ENCODE results near the gene NMNAT3. TPM values are rescaled to one million over a fixed set of nuclear protein-coding genes. Genes with fewer than 3 reads are reported as not detected.

The NMNAT3 gene
- total RNA-seq, 1 donor from 2014 or later: 10.7 TPM

DNA sequence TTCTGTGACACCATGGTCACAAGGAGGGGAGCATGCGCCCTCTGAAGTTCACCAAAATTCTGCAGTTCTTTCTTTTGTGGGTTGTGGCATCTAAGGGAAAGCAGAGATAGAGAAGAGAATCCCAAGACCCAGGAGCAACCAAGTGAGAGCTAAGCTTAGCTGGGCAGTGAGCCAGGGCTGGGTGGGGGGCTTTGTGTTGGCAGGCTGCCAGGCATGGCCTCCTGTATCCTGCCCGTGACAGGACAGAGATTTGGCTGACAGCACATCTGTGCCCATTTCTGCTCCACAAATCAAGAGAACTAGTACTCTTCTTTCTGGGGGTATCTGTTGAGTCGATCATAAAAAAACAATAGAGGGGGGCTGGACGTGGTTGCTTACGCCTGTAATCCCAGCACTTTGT, 66.2 kb downstream of the NMNAT3 start:
- TF ChIP-seq, protein P1, sequence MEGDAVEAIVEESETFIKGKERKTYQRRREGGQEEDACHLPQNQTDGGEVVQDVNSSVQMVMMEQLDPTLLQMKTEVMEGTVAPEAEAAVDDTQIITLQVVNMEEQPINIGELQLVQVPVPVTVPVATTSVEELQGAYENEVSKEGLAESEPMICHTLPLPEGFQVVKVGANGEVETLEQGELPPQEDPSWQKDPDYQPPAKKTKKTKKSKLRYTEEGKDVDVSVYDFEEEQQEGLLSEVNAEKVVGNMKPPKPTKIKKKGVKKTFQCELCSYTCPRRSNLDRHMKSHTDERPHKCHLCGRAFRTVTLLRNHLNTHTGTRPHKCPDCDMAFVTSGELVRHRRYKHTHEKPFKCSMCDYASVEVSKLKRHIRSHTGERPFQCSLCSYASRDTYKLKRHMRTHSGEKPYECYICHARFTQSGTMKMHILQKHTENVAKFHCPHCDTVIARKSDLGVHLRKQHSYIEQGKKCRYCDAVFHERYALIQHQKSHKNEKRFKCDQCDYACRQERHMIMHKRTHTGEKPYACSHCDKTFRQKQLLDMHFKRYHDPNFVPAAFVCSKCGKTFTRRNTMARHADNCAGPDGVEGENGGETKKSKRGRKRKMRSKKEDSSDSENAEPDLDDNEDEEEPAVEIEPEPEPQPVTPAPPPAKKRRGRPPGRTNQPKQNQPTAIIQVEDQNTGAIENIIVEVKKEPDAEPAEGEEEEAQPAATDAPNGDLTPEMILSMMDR (IDR thresholded peaks at IDR 0.05; ENCODE audit: borderline replicate concordance): no peak
- H3K36me3 ChIP-seq: no peaks in the 10 kb centered on the region
- H3K9me3 ChIP-seq (replicated peaks): no peaks in the 10 kb centered on the region
- no peak for DNase-seq
- H3K27ac ChIP-seq (replicated peaks): no peak overlapping the region
- H3K4me3 ChIP-seq: no peak overlapping the region
- H3K4me1 ChIP-seq: no peaks in the 10 kb centered on the region
- intact Hi-C loops (cut with micrococcal nuclease): no loop called here
- no peaks in the 10 kb centered on the region for H3K27me3 ChIP-seq (ENCODE audit: low read depth)

DNA sequence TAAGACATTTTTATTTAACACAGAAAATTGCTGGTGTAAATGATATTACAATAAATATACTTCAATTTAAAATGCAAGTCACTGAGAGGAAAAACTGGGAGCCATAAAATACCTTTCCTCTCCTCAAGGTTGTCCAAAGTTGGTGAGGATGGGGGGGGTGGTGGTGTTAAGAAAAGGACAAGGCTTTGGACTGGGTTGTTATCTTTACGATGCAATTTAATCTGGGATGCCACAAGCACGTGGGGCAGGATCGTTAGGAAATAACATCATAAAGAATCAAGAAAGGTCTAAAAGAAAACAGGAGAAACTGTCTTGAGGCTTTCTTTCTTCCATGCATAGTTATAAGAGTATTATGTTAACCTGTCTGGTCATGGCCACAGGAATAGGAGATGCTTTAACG, 66.9 kb downstream of the NMNAT3 start:
- no peak overlapping the region for H3K27ac ChIP-seq (replicated peaks)
- TF ChIP-seq, protein P1 (IDR thresholded peaks at IDR 0.05; ENCODE audit: borderline replicate concordance): no peak
- DNase-seq: no peak
- no peaks in the 10 kb centered on the region for H3K9me3 ChIP-seq (replicated peaks)
- H3K27me3 ChIP-seq (ENCODE audit: low read depth): no peaks in the 10 kb centered on the region
- no peaks in the 10 kb centered on the region for H3K36me3 ChIP-seq
- intact Hi-C loops (cut with micrococcal nuclease): no loop called here
- no peak overlapping the region for H3K4me3 ChIP-seq
- H3K4me1 ChIP-seq: no peaks in the 10 kb centered on the region

DNA sequence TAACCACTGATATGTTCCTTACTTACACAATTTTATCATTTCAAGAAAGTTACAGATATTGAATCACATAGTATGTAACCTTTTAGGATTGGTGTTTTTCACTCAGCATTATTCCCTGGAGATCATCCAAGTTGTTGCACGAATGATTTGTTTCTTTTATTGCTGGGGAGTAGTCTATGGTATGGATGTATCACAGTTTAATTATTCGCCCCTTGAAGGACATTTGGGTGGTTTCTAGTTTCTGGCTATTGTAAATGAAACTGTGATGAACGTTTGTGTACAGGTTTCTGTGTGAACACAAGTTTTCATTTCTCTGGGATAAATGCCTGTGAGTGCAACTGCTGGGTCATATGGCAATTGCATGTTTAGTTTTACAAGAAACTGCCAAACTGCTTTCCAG, 68.8 kb downstream of the NMNAT3 start:
- intact Hi-C loops (cut with micrococcal nuclease): no loop called here
- Histone ChIP-seq H3K9me3 (replicated peaks) (no peaks in the 10 kb centered on the region), H3K27me3 (ENCODE audit: low read depth) (no peaks in the 10 kb centered on the region), H3K4me3 (no peak overlapping the region), H3K36me3 (no peaks in the 10 kb centered on the region), H3K4me1 (no peaks in the 10 kb centered on the region), H3K27ac (replicated peaks) (no peak overlapping the region)
- DNase-seq: no peak
- TF ChIP-seq, protein P1 (IDR thresholded peaks at IDR 0.05; ENCODE audit: borderline replicate concordance): no peak

DNA sequence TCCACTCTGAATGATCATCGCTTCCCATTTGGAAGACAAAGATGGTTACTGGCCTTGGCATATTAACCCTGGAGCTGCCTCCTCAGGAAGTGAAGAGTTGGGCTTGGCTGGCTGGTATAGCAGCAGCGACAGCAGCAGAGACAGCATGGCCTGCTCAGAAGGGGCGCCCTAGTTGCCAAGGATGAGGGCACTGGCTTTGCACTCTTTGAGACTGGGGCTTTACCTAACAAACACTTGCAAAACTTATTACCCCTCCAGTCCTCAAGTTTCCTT, 69.7 kb downstream of the NMNAT3 start:
- H3K9me3 ChIP-seq (replicated peaks): no peaks in the 10 kb centered on the region
- no peak overlapping the region for H3K27ac ChIP-seq (replicated peaks)
- H3K4me3 ChIP-seq: no peak overlapping the region
- TF ChIP-seq, protein P1 (IDR thresholded peaks at IDR 0.05; ENCODE audit: borderline replicate concordance): no peak
- H3K36me3 ChIP-seq: no peaks in the 10 kb centered on the region
- no peak for DNase-seq
- intact Hi-C loops (cut with micrococcal nuclease): no loop called here
- H3K27me3 ChIP-seq (ENCODE audit: low read depth): no peaks in the 10 kb centered on the region
- no peaks in the 10 kb centered on the region for H3K4me1 ChIP-seq

DNA sequence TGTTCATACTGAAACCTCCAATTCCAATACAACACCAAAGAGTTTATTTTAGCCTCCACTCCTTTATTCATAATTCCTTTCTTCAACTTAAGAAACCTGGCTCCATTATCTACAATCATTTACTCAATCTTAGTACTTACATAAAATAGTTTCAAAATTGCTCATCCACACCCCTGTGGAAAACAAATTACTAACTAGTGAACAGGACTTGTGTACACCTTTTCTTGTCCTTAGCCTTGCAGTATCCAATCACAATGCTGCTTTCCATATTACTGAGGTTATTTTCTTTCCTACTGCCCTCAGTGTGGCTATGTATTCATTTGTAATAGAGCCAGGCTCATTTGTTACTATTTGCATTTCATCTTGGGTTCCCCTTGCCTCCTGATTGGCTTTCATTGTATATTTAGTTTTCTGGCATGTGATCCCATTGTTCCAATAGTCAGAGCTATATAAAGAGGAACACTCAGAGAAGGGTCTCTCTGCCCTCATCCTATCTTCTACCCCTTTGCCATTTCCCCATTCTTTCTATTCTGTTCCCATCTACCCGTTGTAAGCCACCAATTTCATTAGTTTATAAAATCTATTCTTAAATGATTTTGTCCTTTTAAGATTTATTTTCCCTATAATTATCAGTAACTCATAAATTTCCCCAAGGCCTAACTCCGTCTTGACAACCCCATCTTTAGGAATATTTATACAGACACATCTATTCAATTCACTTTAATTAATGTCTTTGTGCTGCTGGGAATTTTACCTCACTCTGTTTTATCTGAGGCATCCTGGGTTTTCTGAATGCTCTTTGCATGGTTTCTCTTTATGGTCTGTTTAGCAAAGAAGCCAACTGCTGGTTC, 70.3 kb downstream of the NMNAT3 start:
- Histone ChIP-seq H3K27ac (replicated peaks) (no peak overlapping the region), H3K4me3 (no peak overlapping the region), H3K9me3 (replicated peaks) (no peaks in the 10 kb centered on the region), H3K4me1 (no peaks in the 10 kb centered on the region), H3K27me3 (ENCODE audit: low read depth) (no peaks in the 10 kb centered on the region), H3K36me3 (no peaks in the 10 kb centered on the region)
- no peak for DNase-seq
- intact Hi-C loops (cut with micrococcal nuclease): no loop called here
- TF ChIP-seq, protein P1 (IDR thresholded peaks at IDR 0.05; ENCODE audit: borderline replicate concordance): no peak

Data from left ventricle myocardium inferior (tissue), 1 donor.